Astrocyte of the spinal cord (primary cell): Measurements from ENCODE around the gene HMGCS2.

ENCODE experiments used
- DNase-seq: peaks from one replicate; pipeline ENCODE4 v3.0.0; 2011; ENCODE audit warnings: low read depth, low spot score
- H3K4me3 ChIP-seq: 2 replicates; pipeline ENCODE4 v1.5.1; 2011; ENCODE audit warnings: low read depth, mild to moderate bottlenecking, low read length, moderate library complexity
- in situ Hi-C: cut with HindIII; loops from 2 replicates; pipeline ENCODE4 v1.10.0; 2017; ENCODE audit warnings: low sequenced_read_pairs
- TF ChIP-seq, protein P1 (sequence below): IDR thresholded peaks from 2 replicates; pipeline ENCODE4 v1.5.1; 2012; ENCODE audit warnings: low read depth, mild to moderate bottlenecking, low read length, inconsistent platforms

HMGCS2 gene

DNA sequence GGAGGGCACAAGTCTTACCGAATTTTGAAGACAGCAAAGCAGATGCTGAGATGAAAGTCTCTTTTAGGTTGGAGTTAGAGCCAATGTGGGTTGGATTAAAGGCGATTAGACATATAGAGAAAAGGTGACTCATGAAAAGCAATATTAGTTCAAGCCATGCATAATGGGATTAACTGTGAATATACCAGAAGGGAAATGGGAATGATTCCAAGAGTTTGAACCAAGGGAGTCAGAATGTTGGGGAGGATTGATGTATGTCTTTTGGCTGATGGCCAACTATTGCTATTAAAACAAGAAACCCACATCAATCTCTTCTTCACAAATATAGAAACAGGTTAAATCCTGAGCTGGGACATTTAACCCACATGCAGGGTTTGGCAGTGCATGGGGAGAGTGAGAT lies 1.2 kb downstream of the HMGCS2 start:
- no peak for DNase-seq
- TF ChIP-seq, protein P1, sequence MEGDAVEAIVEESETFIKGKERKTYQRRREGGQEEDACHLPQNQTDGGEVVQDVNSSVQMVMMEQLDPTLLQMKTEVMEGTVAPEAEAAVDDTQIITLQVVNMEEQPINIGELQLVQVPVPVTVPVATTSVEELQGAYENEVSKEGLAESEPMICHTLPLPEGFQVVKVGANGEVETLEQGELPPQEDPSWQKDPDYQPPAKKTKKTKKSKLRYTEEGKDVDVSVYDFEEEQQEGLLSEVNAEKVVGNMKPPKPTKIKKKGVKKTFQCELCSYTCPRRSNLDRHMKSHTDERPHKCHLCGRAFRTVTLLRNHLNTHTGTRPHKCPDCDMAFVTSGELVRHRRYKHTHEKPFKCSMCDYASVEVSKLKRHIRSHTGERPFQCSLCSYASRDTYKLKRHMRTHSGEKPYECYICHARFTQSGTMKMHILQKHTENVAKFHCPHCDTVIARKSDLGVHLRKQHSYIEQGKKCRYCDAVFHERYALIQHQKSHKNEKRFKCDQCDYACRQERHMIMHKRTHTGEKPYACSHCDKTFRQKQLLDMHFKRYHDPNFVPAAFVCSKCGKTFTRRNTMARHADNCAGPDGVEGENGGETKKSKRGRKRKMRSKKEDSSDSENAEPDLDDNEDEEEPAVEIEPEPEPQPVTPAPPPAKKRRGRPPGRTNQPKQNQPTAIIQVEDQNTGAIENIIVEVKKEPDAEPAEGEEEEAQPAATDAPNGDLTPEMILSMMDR = no peak
- in situ Hi-C loops = no loop called here
- no peak overlapping the region for H3K4me3 ChIP-seq

DNA sequence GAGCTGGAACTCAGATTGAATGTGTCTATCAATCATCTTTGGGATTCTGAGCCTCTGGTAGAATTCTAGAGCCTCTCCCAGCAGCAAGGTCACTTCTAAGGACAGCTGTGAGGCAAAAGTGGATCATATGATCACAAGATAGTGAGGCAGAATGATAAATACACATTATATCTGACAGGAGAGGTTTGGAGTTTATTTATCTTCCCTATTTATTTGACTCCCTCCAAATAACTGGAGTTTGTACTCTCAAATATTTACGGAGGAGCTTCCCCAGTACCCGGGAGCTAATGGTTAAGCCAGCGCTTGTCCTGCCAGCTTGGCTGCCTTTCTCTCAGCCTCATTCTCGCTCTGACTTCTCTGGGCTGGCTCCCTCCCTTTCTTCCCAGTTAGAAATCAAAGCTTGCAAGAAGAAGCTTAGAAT lies 2.3 kb downstream of the HMGCS2 start:
- TF ChIP-seq, protein P1 = no peak
- in situ Hi-C loops = no loop called here
- no peak overlapping the region for H3K4me3 ChIP-seq
- no peak for DNase-seq

DNA sequence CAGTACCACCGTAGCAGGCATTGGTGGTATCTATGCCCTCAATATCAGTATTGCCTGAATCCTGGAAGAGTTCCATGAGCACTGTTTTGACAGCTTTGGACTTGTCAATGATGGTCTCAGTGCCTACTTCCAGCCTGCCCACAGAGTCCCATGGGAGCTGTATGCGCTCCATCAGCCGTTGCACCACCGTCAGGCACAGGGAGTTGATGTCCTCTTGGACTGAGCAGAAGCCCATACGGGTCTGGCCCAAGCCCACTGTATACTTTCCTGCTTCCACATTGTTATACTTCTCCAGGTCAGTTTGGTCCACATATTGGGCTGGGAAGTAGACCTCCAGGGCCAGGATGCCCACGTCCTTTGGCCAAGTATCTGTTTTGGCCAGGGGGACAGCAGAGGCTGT lies 4.5 kb downstream of the HMGCS2 start:
- DNase-seq = no peak
- H3K4me3 ChIP-seq = no peak overlapping the region
- TF ChIP-seq, protein P1 = no peak
- in situ Hi-C loops = no loop called here

DNA sequence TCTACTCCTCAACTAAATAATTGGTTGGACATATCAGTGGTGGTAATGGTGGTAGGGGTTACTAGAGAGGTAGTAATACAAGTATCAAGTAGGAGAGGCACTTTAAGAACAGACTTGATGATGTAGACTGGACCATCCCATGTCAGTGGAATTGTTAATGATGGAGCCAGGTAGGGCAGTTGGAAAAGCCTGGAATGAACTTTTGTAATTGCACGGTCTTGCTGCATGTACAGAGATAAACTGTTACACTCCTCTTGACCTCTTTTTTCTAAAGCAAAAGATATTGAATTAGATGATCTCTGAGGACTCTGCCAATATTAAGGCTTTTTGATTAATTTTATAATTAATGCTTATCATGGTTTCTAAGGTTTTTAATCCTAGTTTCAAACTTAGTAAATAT lies 5.8 kb downstream of the HMGCS2 start:
- TF ChIP-seq, protein P1 = no peak
- no peak overlapping the region for H3K4me3 ChIP-seq
- DNase-seq = no peak
- in situ Hi-C loops = no loop called here

DNA sequence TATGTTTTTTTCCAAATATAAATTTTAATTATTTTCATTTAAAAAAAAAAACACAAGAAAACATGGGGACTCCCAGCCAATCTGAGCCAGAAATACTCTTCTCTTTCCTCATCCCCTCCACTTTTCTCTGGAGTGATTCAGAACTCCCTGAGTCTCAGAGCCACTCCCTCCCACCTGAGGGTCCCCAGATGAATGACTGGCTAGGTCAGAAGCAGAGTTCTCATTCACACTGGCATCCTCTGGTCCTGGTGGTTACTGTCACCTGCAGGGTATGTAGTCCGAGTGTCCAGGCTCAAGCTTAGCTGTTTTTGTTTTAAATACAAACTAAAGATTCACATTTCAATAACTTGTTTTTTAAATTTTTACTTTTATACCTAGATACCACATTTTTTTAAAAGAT lies 6.3 kb downstream of the HMGCS2 start:
- DNase-seq = no peak
- TF ChIP-seq, protein P1 = no peak
- in situ Hi-C loops = no loop called here
- no peak overlapping the region for H3K4me3 ChIP-seq

DNA sequence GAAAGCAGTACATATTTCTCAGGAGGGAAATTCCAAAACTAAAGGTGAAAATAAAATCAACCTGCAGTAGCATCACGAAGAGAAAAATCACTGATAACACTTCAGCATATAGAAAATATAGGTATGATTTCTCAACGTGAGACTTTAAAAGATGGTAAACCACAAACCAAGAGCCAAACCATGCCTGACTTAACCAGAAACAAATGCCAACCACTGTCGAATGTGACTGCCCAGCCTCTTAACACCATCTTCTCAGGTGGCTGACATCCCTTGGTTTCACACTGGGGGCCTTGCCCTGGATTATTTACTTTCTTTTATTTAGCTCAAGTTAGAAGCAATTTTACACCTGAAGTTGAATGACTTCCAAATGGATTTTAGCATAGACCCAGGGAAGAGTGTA lies 10.1 kb downstream of the HMGCS2 start:
- DNase-seq = no peak
- in situ Hi-C loops = no loop called here
- TF ChIP-seq, protein P1 = no peak
- no peak overlapping the region for H3K4me3 ChIP-seq

DNA sequence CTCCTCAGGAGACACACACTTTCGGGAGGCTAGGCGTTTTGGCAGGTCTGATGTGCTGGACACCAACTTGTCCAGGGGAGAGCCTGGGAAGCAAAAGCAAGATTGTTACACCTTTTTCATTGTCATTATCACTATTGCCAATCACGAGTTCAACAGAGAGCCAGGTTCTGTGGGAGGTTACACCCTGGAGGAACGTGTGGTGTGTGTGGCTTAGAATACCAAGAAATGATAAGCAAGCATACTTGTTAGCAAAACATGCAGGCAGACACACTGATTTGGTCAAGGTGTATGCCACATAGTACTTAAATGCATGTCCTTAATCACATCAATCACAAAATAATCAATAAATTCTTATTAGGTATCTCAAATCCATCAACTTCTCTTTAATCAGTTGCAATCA lies 16.1 kb downstream of the HMGCS2 start:
- no peak overlapping the region for H3K4me3 ChIP-seq
- no peak for DNase-seq
- TF ChIP-seq, protein P1 = no peak
- in situ Hi-C loops = no loop called here
